Hepatocyte (in vitro differentiated cells): ENCODE measurements around the gene ABCC11. TPM values are rescaled to one million over a fixed set of nuclear protein-coding genes. Genes with fewer than 3 reads are reported as not detected.

ENCODE experiments used
- DNase-seq: peaks from one replicate; pipeline ENCODE4 v3.0.0-alpha.2; 2016; ENCODE audit warnings: low spot score
- H2AFZ ChIP-seq: fragments of 200-600 bp; sonication (generic); 2 replicates; pipeline ENCODE4 v1.6.0; 2016; ENCODE audit warnings: antibody characterized with exemption, mild to moderate bottlenecking
- H3K27ac ChIP-seq: fragments of 200-600 bp; sonication (generic); 2 replicates; pipeline ENCODE4 v1.5.1; 2016; ENCODE audit warnings: mild to moderate bottlenecking
- H3K27me3 ChIP-seq: fragments of 200-600 bp; sonication (generic); 2 replicates; pipeline ENCODE4 v1.6.1; 2016
- H3K36me3 ChIP-seq: fragments of 200-600 bp; sonication (generic); replicated peaks from 2 replicates; pipeline ENCODE4 v1.5.1; 2016; ENCODE audit warnings: low read depth; ENCODE audit not compliant: insufficient read depth
- H3K4me1 ChIP-seq: fragments of 200-600 bp; sonication (generic); 2 replicates; pipeline ENCODE4 v1.5.1; 2016; ENCODE audit warnings: mild to moderate bottlenecking, moderate library complexity; ENCODE audit not compliant: insufficient read depth
- H3K4me2 ChIP-seq: fragments of 200-600 bp; sonication (generic); 2 replicates; pipeline ENCODE4 v1.6.0; 2016
- H3K4me3 ChIP-seq: fragments of 200-600 bp; sonication (generic); 2 replicates; pipeline ENCODE4 v1.5.1; 2016; ENCODE audit warnings: mild to moderate bottlenecking
- H3K79me2 ChIP-seq: fragments of 200-600 bp; sonication (generic); 2 replicates; pipeline ENCODE4 v1.6.0; 2017; ENCODE audit warnings: mild to moderate bottlenecking
- H3K9me2 ChIP-seq: fragments of 200-600 bp; sonication (generic); replicated peaks from 2 replicates; pipeline ENCODE4 v1.6.0; 2017; ENCODE audit warnings: mild to moderate bottlenecking; ENCODE audit not compliant: insufficient read depth
- H3K9me3 ChIP-seq: fragments of 200-600 bp; sonication (generic); 2 replicates; pipeline ENCODE4 v1.5.1; 2016; ENCODE audit warnings: low read depth, mild to moderate bottlenecking
- H4K20me1 ChIP-seq: fragments of 200-600 bp; sonication (generic); 2 replicates; pipeline ENCODE4 v1.6.0; 2016; ENCODE audit warnings: mild to moderate bottlenecking; ENCODE audit not compliant: insufficient read depth, poor library complexity, severe bottlenecking
- CTCF ChIP-seq: fragments of 200-600 bp; sonication (generic); IDR thresholded peaks from 2 replicates; pipeline ENCODE4 v1.5.1; 2016; ENCODE audit warnings: antibody characterized with exemption, mild to moderate bottlenecking; ENCODE audit not compliant: poor library complexity
- EZH2 ChIP-seq: fragments of 200-600 bp; sonication (generic); IDR thresholded peaks from 2 replicates; pipeline ENCODE4 v1.6.1; 2016; ENCODE audit warnings: antibody characterized with exemption, mild to moderate bottlenecking, borderline replicate concordance
- EZH2phosphoT487 ChIP-seq: fragments of 200-600 bp; sonication (generic); IDR thresholded peaks from one replicate; pipeline ENCODE4 v1.6.1; 2018; ENCODE audit warnings: antibody characterized with exemption, mild to moderate bottlenecking, low read depth, moderate library complexity; ENCODE audit not compliant: unreplicated experiment, severe bottlenecking
- WGBS: methylation state at CpG from one replicate; pipeline ENCODE4 v1.1.6; 2016; ENCODE audit warnings: low lambda C conversion rate; ENCODE audit errors: missing lambda C conversion rate; 5-methylcytosine and 5-hydroxymethylcytosine counted together
- polyA plus RNA-seq: library from polyadenylated mRNA; unstranded; fragments of >200 nt; fragmentation: Nextera tagmentation; extraction: Ambion mirVana; gene quantifications from 2 replicates; pipeline ENCODE4 v1.2.1, GENCODE V29; 2016
- total RNA-seq: library from RNA; depleted of rRNA; stranded (reverse); fragments of >200 nt; gene quantifications from 2 replicates; pipeline ENCODE4 v1.2.3, GENCODE V29; 2014

The ABCC11 gene
- total and polyA plus RNA-seq, 2 experiments from 2014 or later, result 0.50 to 2.0 TPM

GRCh38 chr16:48269011-48269410, 21.7 kb upstream of the ABCC11 start:
- Histone ChIP-seq H3K9me2 (no peaks in the 10 kb centered on the region), H3K4me1 (no peaks in the 10 kb centered on the region), H3K79me2 (peaks cover 16% of the 10 kb centered on the region), H4K20me1 (no peaks in the 10 kb centered on the region), H3K4me3 (no peak overlapping the region), H2AFZ (no peak overlapping the region), H3K9me3 (no peaks in the 10 kb centered on the region), H3K4me2 (no peak overlapping the region), H3K27me3 (no peaks in the 10 kb centered on the region), H3K27ac (no peak overlapping the region), H3K36me3 (no peaks in the 10 kb centered on the region)
- TF ChIP-seq EZH2phosphoT487 (no peak), EZH2 (no peak)
- DNase-seq, result no peak

GRCh38 chr16:48262631-48263030, 15.3 kb upstream of the ABCC11 start:
- Histone ChIP-seq H3K9me2 (no peaks in the 10 kb centered on the region), H3K36me3 (no peaks in the 10 kb centered on the region), H3K4me2 (no peak overlapping the region), H2AFZ (no peak overlapping the region), H3K27me3 (no peaks in the 10 kb centered on the region), H4K20me1 (no peaks in the 10 kb centered on the region), H3K9me3 (no peaks in the 10 kb centered on the region), H3K4me3 (no peak overlapping the region), H3K4me1 (no peaks in the 10 kb centered on the region), H3K79me2 (peaks cover 12% of the 10 kb centered on the region), H3K27ac (no peak overlapping the region)
- no peak for TF ChIP-seq EZH2phosphoT487
- no peak for TF ChIP-seq CTCF
- no peak for TF ChIP-seq EZH2
- no peak for DNase-seq
- WGBS, result 98% methylated on average over 2 of the region's 2 CpGs

- no peaks in the 10 kb centered on the region for H3K9me2 ChIP-seq
- H3K9me3 ChIP-seq, result no peaks in the 10 kb centered on the region
- no peak overlapping the region for H3K4me3 ChIP-seq
- DNase-seq, result no peak
- H3K36me3 ChIP-seq, result no peaks in the 10 kb centered on the region
- H3K4me2 ChIP-seq, result no peak overlapping the region
- H4K20me1 ChIP-seq, result no peaks in the 10 kb centered on the region
- no peak overlapping the region for H2AFZ ChIP-seq
- H3K27ac ChIP-seq, result no peak overlapping the region
- WGBS, result 100% methylated on average over 1 of the region's 1 CpG
- TF ChIP-seq CTCF (no peak), EZH2 (no peak), EZH2phosphoT487 (no peak)
- no peaks in the 10 kb centered on the region for H3K4me1 ChIP-seq
- no peaks in the 10 kb centered on the region for H3K27me3 ChIP-seq
- H3K79me2 ChIP-seq, result peaks cover 3% of the 10 kb centered on the region
These were observed 14.2 kb upstream of the ABCC11 start for GRCh38 chr16:48261569-48261968.

- Histone ChIP-seq H3K27ac (no peak overlapping the region), H3K4me2 (no peak overlapping the region), H3K27me3 (no peaks in the 10 kb centered on the region), H2AFZ (no peak overlapping the region), H4K20me1 (peaks cover 5% of the 10 kb centered on the region), H3K4me1 (no peaks in the 10 kb centered on the region), H3K9me2 (no peaks in the 10 kb centered on the region), H3K9me3 (no peaks in the 10 kb centered on the region), H3K79me2 (peaks cover 33% of the 10 kb centered on the region), H3K36me3 (no peaks in the 10 kb centered on the region), H3K4me3 (no peak overlapping the region)
- 70% methylated on average over 7 of the region's 7 CpGs for WGBS
- TF ChIP-seq CTCF (no peak), EZH2 (no peak), EZH2phosphoT487 (no peak)
- DNase-seq, result no peak
These were observed 9.3 kb upstream of the ABCC11 start for GRCh38 chr16:48256579-48257177.
